ENCODE results near the gene FSTL4.

The FSTL4 gene

GRCh38 chr5:133365738-133366137 lies 246.6 kb downstream of the FSTL4 start:
- DNase-seq (ENCODE audit: low read depth): no peak

GRCh38 chr5:133364936-133365707 lies 247.2 kb downstream of the FSTL4 start:
- DNase-seq (ENCODE audit: low read depth): no peak

DNA sequence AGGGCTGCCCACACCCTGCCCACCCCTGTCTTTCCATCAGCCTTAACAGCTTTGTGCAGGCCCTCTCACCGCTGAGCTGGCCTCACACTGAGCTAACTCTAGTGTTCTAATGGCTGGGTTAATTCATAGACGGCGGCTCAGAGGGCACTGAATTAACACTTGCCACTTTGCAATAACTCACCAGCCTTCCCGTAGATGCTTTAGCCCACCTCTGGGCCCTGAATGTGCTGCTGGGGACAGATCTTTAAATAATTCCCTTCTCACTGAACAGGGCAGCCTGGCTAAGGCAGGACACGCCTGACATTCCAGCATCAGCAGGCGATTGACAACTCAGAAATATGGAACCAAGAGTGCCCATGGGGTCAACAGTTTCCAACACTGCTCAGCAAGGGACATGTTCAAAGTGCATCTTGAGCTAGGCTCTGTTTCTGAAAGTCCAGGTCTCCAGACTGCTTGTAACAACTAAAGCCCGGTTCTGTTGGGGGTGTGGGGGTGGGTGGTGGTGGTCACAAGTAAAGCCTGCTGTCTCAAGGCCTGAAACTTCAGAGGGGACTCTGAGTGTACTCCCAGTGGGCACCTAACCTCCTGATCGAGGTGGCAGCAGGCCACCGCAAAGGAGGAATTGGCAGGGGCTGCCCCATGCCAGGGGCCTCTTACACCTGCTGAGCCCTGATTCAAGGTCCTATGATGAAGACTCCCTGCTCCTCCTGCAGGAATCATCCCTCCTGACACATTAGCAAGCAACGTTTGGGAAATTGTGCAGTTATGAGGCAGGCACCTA lies 248.3 kb downstream of the FSTL4 start:
- no peak for DNase-seq (ENCODE audit: low read depth)

DNA sequence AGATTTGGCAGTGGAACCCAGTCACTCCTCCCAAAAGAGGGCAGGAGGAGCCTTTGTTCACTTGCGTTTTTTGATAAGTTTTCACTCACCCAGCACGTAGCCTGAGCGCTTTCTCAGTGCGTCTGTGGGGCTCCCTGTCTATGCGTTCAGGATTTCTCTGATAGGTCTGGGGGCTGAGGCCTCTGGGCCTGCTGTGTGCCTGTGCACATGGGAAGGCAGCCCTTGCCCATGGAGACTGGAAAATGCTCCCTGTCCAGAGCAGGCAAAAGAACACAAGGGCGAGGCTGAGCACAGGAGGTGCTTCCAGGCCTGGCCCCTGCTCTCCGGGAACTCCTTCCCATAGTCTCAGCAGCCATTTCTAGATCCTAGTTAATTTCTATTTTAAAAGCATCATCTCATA lies 249.9 kb downstream of the FSTL4 start:
- no peak for DNase-seq (ENCODE audit: low read depth)

DNA sequence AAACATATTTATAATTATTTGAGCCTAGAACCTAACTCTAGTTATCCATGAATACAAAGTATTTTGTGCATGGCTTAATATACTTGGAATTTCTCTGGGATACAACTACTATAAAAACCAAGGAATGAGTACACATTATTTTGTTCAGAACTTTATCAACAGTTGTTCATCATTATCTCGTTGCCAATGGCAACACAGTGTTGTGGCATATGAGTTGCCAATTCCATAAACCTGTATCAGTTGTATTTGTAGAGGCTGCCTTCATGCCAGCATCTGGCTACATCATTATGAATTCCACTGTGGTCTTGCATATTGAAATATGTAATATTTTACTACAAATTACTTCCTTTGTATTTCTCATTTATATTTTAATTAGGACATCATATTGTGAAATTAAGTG lies 250.4 kb downstream of the FSTL4 start:
- DNase-seq (ENCODE audit: low read depth): no peak

DNA sequence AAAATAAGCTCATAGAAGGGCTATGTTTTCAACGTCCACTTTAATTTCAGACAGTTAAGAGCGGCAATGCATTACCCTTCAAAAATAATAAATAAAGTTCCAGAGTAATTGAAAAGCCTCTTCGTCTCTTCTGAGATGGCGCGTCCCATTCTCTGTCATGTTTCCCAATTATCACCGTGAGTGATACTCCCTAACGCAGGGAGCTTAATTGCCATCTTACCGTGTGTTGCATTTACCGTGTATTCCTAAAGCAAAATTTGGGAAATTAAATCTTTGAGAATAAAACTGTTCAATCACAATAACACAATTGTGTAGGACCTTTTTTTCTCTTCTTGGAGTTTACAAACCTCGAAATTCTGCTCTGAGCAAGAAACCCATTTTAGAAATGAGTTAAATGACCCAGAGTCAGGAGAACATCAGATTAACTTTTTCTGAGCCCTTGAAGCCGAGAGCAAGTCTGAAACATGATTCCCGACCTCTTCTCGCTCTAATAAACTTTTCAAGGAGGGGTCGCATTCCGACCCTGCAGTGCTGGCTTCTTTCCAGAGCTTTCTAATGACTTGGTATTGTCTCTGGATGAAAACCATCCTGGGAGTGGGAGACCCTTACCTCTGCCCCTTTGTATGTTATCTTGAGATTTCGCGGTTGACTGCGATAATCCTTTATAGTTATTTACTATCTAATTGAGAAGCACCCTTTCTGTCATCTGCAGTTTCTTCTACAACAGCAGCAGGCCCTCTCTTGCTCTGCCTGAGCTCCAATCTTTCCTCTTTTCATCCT lies 251.5 kb downstream of the FSTL4 start:
- DNase-seq (ENCODE audit: low read depth): no peak

- no peak for DNase-seq (ENCODE audit: low read depth)
Measured at GRCh38 chr5:133359861-133360260, 252.5 kb downstream of the FSTL4 start.

GRCh38 chr5:133358271-133358670 lies 254.1 kb downstream of the FSTL4 start:
- no peak for DNase-seq (ENCODE audit: low read depth)

DNA sequence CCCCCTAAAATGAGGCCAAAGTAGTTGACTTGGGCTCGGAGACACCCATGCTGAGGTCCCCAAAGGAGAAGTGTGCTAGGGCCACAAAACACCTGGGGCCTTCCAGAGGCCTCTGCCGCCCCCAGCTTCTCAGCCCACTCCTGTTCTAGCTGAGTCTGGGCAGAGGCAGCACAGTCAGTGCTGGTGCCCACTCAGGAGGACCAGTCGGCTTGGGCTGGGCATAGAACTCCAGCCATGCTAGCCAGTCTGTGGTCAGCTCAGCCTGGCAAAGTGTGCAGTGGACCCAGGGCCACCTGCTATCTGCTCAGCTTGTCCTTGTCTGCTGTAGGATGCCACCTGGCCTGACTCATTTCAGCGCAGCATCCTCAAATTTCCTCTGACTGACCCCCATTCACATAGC lies 254.6 kb downstream of the FSTL4 start:
- DNase-seq (ENCODE audit: low read depth): no peak

- DNase-seq (ENCODE audit: low read depth): no peak
Measured at GRCh38 chr5:133356984-133357421, 255.3 kb downstream of the FSTL4 start.

DNA sequence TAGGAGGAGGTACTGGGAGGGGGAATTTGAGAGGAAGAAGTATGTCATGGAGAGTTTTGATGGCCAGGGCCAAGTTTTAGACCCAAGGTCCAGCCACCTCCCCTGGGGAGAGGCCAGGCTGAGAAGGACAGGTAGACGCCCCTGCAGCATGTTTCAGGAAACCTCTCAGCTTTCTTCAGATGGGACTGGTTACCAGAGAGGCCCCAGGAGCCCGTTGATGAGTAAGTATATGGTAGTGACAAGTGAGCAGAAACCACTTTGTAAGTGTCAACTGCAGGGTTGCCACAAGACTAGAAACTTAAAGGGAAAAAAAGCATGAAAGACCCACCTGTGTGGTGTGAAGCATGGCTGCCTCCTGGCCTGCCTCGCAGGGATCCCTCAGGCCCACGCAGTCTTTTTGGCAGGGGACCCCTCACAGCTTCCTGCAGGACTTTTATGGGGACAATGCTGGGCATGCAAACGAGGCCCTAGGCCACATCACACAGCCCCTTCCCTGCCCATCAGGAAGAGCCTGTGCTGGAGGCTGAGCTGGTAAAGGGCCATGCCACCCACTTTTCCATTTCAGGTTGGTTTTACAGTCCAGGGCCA lies 255.9 kb downstream of the FSTL4 start:
- no peak for DNase-seq (ENCODE audit: low read depth)

GRCh38 chr5:133354323-133355185 lies 257.8 kb downstream of the FSTL4 start:
- no peak for DNase-seq (ENCODE audit: low read depth)

DNA sequence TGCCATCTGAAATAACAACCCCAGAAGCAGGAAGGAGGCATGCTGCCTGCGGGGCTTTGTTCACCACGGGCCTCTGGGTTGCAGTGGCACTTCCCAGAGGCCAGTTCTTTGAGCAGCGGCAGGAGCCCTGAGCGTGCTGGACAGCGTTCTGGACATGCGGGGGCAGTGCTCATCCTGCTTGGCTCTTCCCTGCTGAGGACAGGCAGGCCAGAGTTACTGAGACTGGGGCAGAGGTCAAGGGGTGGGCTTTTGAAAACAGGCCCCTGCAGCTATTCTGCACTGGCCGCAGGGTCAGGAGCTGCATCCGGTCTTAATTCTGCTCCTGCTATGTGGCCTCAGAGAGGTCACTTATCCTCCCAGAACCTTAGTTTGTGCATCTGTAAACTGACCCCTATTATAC lies 258.6 kb downstream of the FSTL4 start:
- no peak for DNase-seq (ENCODE audit: low read depth)

DNA sequence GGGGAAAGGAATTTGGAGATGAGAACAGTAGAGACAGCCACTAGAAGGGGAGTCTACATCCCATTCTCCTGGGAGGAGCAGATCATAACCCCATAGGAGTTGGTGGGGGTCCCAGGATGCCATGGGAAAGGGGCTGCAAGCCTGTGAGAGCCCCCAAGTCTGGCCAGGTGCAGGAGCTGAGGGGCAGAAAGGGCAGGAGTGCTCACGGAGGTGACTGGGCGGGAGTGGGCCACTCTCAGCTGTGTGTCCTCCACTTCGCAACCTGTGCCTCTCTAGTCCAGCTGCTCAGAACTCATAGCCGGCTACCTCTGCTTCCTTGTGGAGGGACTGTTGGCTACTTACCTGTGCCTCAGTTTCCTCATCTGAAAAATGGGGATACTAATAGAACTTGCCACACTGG lies 263.9 kb downstream of the FSTL4 start:
- no peak for DNase-seq (ENCODE audit: low read depth)

DNA sequence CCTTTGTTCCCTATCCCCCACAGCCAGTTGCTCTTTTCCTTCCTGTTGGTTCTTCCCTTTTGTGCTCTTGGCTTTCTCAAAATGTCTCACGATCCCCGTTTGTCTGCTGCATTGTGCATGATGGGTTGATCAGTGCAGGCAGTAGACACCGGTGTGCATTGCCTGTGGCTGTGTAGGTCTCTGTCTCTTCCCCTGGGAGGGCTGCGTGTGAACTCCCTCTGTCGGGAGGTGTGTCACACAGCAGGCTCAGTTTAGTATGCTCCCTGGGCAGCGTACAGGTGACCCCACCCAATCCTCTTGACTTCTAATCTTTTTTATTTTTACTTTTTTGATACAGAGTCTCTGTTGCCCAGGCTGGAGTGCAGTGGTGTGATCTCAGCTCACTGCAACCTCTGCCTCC lies 265.3 kb downstream of the FSTL4 start:
- DNase-seq (ENCODE audit: low read depth): no peak

- DNase-seq (ENCODE audit: low read depth): no peak
Measured at GRCh38 chr5:133344266-133344665, 268.1 kb downstream of the FSTL4 start.

DNA sequence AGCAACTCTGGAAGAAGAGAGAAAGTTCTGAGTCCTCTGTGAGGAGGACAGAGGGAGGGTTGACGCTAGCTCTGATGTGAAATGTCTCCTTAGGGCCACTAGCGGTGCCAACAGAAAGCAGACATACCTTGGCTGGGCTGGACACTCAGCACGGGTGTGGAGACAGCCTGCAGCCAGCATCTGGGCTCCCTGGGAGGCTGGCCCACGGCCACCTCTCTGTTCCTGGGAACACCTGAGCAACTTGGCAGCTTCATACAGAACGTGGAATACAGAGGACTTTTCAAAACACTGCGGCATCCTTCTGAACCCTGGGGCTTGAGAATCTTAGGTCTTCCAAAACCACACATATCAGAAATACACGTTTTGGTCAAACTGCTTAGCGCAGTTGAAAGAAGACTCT lies 269.1 kb downstream of the FSTL4 start:
- no peak for DNase-seq (ENCODE audit: low read depth)

GRCh38 chr5:133341915-133342710 lies 270.2 kb downstream of the FSTL4 start:
- no peak for DNase-seq (ENCODE audit: low read depth)

GRCh38 chr5:133341296-133341695 lies 271.0 kb downstream of the FSTL4 start:
- DNase-seq (ENCODE audit: low read depth): no peak

DNA sequence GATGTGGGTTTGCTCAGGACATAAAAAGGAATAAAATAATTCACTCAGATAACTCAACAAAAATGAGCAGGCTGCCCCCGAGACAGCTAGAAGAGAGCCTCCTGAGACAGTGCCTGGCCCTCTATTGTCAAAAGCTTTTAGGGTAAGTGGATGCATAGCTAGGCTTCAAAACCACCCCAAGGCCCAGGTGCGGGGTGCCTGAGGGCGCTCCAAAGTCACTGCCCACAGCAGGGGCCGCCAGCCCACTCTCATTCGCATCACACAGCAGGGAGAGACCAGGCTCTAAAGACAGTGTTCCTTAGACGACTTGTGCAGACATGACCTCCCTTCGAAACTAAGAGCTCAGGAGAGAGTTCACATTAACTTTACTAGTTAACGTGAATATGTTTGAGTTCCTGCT lies 271.5 kb downstream of the FSTL4 start:
- no peak for DNase-seq (ENCODE audit: low read depth)
